Right lung (tissue), 5 donors: ENCODE measurements around the gene CASQ1. TPM values are rescaled to one million over a fixed set of nuclear protein-coding genes. Genes with fewer than 3 reads are reported as not detected.

Experiments used
- DNase-seq, 2 donors: peaks; one replicate each; pipeline ENCODE4 v3.0.0-alpha.2; 2013
- polyA plus RNA-seq, 5 donors: library from polyadenylated mRNA; unstranded; fragments of 120-200 nt; gene quantifications; one replicate each; pipeline versions ENCODE4 v1.2.1 to v1.2.3, GENCODE V29; 2013; ENCODE audit warnings: inconsistent platforms in 1 of 5, low replicate concordance in 1 of 5; ENCODE audit not compliant: insufficient read length in 5 of 5, insufficient read depth in 1 of 5

CASQ1 gene
- polyA plus RNA-seq, 5 donors = 0.31 to 33.0 (median 0.59) TPM

DNA sequence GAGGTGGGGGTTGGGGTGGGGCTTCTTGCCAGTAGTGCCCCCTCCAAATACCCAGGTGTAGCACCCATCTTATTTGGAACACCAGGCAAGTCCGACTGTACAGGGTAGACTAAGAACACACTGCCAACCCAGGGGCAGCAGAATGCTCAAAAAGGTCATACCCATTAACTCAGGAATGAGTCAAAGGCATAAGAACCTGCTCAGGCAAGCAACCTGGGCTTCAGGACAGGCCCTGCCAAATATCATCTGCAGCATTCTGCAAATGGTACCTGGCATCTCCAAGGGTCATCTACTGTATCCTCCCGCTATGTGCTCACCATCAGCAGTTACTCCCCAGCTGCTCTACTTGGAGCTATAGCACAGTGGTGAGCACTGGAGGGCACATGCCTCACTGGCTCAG lies 34.2 kb downstream of the CASQ1 start:
- no peak for DNase-seq

DNA sequence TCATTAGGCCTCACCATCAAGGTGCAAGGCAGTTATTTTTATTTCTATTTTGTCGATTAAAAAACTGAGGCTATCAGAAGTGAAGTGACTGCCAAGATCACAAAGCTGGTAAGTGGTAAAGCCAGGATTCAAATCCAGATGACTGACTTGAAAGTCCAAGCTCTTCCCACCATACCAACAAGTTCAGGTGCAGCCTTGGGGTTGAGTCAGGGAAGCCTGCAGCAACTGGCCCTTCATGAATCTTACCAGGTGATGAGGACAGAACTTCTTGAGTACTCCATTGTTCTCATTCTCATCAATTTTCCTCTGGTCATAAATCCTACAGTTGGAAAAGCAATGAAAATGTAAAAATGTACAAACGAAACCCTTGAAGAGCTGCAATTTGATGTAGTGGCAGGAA lies 35.0 kb downstream of the CASQ1 start:
- no peak for DNase-seq

DNA sequence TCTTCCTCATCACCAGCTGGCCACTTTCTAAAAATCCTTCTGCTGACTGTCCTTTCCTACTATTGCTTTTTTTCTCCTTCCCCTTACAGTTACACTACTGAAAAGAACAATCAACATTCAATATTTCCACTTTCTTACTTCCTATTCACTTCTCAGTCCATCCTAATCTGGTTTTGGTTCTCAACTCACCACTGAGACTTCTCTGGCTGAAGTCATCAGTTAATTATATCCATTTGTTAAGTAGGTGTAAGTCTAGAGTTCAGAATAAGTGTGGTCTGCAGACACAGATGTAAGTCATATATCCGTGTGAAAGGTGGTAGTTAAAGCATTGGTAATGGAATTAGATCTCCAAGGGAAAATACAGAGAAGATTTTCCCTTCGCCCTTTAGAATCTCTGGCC lies 36.2 kb downstream of the CASQ1 start:
- no peak for DNase-seq

DNA sequence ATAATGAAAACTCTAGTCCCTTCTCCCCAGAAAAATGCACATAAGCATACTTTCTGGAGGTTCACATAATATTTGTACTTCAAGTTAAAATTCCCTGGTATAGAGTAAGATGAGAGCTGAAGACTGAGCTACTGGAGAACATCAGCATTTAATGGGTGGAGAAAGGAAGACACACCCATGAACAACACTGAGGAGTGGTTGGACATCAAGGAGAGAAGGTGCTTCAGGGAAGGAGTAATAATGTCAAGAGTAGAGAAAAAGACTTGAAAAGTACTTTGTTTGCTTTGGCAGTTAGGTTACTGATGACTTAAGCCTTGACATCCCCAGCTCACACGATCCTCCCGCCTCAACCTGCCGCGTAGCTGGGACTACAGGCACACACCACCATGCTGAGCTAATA lies 36.7 kb downstream of the CASQ1 start:
- DNase-seq = no peak

DNA sequence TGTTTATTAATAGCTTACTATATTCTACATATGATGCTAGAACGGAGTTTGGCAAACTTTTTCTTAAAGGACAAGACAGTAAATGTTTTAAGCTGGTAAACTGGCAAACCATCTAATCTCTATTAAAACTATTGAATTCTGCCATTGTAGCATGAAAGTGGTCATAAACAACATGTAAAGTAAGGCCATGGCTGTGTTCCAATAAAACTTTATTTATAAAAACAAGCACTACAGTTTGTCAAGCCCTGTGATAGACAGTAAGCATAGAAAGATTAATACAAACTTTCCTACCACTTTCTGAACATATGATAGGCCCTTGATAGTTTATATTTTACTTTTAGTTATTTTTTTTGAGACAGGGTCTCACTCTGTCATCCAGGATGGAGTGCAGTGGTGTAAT lies 37.2 kb downstream of the CASQ1 start:
- no peak for DNase-seq

DNA sequence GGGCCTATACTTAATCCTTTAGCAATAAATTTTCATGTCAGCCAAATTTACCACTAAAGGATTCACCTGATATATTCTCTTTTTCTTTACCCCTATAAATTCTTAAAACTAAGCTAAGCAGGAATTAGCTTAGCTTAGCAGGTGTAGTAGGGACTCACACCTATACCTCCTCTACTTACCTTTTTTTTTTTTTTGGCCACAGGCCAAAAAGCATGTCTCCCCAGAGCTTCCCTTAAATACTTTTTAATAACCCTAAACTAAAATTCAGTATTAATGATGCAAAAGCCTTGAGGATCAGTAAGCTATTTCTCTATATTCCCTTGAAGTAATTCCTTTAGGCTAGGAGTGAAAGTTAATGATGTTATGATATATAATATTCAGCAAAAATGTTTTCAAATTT lies 38.1 kb downstream of the CASQ1 start:
- DNase-seq = no peak

DNA sequence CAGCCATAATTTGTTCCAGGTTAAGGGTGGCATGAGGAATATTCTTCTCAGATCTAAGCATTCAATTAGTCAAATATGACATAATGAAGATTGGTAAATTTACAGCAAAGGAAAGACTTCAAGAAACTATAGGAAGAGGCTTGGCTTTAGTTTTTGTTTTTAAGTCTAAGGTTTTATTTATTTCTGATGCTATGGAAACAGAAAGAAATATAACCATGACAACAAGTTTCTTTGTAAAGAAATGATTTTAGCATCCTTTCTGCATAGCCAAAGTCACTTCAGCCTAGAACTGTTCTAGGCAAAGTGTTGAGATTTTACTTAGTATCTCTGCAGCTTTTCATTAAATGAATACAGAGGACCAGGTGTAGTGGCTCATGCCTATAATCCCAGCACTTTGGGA lies 42.5 kb downstream of the CASQ1 start:
- no peak for DNase-seq

DNA sequence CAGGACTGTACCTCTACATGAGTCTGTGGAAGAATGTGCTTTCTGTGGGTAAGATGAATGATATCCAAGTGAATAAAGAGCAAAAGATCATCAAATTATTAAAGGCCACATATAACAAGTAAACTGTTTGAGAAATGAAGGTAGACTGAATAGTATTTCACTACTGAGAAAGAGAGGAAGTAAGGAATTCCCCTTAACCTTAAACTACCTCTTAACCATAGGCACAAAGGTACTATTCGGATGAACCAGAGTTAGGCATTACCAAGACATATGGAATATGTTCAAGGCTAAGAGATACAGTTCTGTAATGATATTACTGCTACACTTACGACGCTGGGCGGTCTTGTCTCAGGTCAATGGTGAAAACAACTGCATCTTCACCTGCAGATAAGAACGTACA lies 46.4 kb downstream of the CASQ1 start:
- DNase-seq = no peak

DNA sequence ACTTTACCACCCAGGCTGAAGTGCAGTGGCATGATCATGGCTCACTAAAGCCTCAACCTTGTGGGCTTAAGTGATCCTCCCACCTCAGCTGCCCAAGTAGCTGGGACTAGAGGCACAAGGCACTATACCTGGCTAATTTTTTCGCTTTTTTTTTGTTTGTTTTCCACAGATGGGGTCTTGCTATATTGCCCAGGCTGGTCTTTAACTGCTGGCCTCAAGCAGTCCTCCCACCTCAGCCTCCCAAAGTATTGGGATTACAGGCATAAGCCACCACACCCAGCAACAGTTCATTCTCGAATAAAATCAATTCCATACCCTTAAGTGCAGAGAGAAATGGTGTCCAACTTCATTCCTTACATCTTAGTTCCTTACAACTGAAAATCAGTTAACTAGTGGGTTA lies 47.2 kb downstream of the CASQ1 start:
- no peak for DNase-seq

DNA sequence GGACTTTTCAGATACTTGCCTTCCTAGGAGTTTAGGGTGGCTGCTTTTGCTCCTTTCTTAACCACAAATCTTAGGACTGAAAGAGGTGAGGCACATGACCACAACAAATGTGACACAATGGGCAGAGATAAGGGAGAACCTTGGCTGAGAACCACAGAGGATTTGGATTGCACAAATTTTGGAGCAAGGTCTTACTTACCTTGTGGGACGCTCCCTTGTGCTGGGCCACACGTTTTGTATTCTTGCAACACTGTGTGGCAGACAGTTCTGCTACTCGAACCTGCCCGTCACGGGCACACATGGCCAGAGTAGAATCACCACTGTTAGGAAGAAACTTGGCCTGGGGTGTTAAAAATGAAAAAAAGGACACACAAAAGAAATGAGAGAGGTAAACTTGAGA lies 48.0 kb downstream of the CASQ1 start:
- no peak for DNase-seq

DNA sequence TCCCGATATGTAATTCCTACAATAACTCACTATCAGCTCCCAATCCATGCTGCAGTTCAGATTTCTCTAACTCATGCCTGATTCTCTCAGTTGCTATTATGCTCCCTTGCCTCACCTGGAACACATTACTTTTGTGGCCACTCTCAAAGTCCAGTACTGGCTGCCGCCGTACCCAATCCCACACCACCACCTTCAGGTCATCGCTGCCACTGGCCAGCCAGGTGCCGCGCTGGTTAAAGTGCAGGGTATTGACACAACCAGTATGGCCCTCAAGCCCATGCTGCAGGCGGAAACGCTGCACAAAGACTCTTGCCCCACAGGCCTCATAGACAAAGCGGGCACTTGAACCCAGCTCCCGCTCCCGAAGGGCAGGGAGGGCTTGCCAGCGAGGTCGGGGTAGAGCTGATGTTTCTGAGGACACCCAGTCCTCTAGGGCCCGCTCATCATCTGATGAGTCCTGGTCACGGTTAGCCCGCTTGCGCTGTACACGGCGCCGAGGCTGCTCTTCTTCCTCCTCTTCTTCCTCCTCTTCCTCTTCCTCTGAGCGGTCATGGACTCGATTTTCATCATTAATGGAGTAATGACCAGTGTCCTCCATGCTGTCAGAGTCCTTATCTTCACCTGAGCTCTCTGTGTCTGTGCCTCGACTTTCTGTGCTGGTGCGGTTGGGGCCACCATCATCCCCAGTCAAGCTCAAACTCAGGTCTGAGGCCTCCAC lies 49.4 kb downstream of the CASQ1 start:
- no peak for DNase-seq

DNA sequence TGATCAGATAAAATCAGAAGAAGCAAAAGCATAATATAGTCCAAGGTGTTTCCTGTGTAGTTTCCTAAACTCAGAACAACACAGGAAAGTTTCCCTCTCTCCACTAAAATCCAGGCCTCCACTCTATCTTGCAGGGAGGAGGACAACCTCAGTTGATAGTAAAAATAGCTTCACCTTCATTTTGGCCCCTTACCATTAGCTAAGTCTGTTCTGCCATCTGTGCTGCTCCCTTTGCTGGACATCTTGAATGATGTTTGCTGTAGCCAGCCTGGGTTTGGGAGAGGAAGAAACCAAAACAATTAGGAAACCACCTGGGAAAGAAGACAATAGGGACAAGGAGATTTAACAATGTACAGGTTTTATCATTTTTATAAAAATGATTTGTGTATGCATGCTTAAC lies 53.4 kb downstream of the CASQ1 start:
- no peak for DNase-seq

DNA sequence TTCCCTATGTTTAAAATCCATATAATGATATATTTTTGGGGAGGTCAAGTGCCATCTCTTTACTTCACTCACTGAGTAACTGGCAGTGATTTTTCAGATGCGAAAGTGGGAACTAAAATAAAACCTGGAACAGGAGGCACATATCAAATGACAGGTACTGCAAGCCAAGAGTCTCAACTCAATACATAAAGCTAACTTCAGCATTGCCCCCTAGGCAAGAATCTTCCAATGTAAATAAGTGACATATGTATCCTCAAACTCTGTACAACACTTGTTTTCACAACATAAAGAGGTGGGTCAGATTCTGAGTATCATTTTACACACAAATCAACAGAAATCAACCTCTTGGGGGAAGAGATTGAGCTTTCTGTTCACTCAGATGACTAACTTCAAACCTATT lies 53.8 kb downstream of the CASQ1 start:
- no peak for DNase-seq

DNA sequence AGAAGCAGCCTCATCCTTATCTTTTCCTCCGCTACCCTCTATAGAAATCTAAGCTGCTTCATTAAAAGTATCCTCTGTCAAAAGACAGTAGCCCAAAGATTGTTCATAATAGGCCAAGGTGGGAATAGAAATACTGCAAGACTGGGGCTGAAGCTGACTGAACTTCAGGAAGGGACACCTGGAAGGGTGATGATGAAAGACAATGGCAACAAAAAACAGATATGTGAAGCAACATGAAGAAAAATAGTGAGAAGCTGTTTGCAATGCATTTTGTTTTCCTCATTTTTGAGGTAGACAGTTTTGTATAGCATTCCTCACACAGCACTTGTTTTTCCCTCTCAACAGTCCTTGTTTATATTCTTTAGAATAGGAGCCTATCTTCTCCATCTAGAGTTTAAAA lies 55.1 kb downstream of the CASQ1 start:
- no peak for DNase-seq

DNA sequence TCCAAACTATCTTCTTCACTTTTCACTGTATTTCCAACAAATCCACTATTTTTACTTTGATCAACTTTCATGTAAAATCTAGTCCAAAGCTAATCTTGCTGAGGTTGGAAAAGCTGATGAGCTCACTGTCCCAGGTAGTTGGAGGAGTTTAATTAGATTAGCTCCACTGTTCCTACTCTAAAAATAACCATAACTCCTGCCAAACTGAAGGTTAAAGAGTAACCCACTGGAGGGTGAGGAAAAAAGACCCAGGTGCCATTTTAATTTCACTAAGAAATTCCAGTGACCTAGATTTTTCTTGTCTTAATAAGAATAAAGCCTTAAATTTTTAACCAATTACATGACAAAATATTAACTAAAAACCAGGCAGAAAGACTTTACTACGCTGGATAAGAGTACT lies 56.7 kb downstream of the CASQ1 start:
- DNase-seq = no peak

DNA sequence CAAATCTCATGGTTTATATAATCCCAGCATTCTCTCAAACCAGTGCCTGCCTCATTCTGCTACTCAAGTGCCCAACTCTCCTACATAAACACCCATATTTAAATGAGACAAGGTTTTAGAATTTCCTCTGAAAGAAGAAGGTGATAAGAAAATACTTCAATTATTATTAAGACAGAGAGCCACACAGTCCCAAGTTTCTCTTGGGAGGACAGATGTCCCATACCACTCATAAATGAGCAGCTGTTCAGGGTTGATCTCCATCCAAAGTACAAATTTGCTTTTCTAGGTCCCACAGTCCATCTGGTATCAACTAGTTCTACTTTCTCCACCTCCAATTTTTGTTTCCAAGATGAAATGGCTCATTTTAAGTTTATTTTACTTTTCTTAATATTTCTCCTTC lies 60.6 kb downstream of the CASQ1 start:
- no peak for DNase-seq

Other genes starting within 250 kb of the CASQ1 start
- 10 to 100 TPM; 10.2 to 17.7 (median 15.7) TPM for gene IGSF9, start 245.0 kb upstream of the CASQ1 start, polyA plus RNA-seq
- not detected for gene SLAMF9, start 236.3 kb upstream of the CASQ1 start, polyA plus RNA-seq
- gene PIGM, start 158.6 kb upstream of the CASQ1 start, polyA plus RNA-seq = 10 to 100 TPM in 4 of 5 donors, 1 to 10 TPM in 1; 9.7 to 14.7 (median 13.0) TPM
- gene KCNJ10, start 120.4 kb upstream of the CASQ1 start, polyA plus RNA-seq = under 1 TPM; 0.13 to 0.61 (median 0.37) TPM
- under 1 TPM; 0.04 to 0.10 (median 0.06) TPM for gene KCNJ9, start 109.0 kb upstream of the CASQ1 start, polyA plus RNA-seq
- gene IGSF8, start 92.0 kb upstream of the CASQ1 start, polyA plus RNA-seq = 10 to 100 TPM; 24.2 to 36.2 (median 30.5) TPM
- 10 to 100 TPM in 3 of 5 donors, 1 to 10 TPM in 2; 6.4 to 15.2 (median 13.6) TPM for gene ATP1A2, start 74.8 kb upstream of the CASQ1 start, polyA plus RNA-seq
- gene ATP1A4, start 39.0 kb upstream of the CASQ1 start, polyA plus RNA-seq = under 1 TPM in 4 of 5 donors, not detected in 1; 0.15 to 0.24 (median 0.22) TPM
- gene PEA15, start 14.8 kb downstream of the CASQ1 start, polyA plus RNA-seq = 100 to 1,000 TPM; 137 to 160 (median 145) TPM
- 100 to 1,000 TPM; 159 to 252 (median 210) TPM for gene DCAF8, start 72.0 kb downstream of the CASQ1 start, polyA plus RNA-seq
- 10 to 100 TPM; 64.8 to 81.5 (median 70.9) TPM for gene PEX19, start 94.6 kb downstream of the CASQ1 start, polyA plus RNA-seq
- 100 to 1,000 TPM; 152 to 164 (median 160) TPM for gene COPA, start 152.7 kb downstream of the CASQ1 start, polyA plus RNA-seq
- gene NCSTN, start 152.8 kb downstream of the CASQ1 start, polyA plus RNA-seq = 100 to 1,000 TPM in 4 of 5 donors, 10 to 100 TPM in 1; 97.9 to 125 (median 120) TPM
- under 1 TPM; 0.13 to 0.37 (median 0.18) TPM for gene NHLH1, start 176.5 kb downstream of the CASQ1 start, polyA plus RNA-seq
- gene VANGL2, start 210.0 kb downstream of the CASQ1 start, polyA plus RNA-seq = 10 to 100 TPM; 32.6 to 45.3 (median 37.2) TPM